Upper lobe of left lung (tissue), 6 donors: Measurements from ENCODE around the gene VANGL2. TPM values are rescaled to one million over a fixed set of nuclear protein-coding genes. Genes with fewer than 3 reads are reported as not detected.
A peak's percentile ranks its signal among the peaks of the same experiment; 100 is the strongest.

Experiments
- ATAC-seq, 2 donors: fragments of 200-7000 bp; cut with Tn5 transposase; one replicate each; pipeline ENCODE4 v1.9.1; 2022; ENCODE audit warnings: mild to moderate bottlenecking in 2 of 2, moderate library complexity in 2 of 2; ENCODE audit not compliant: low FRiP score in 2 of 2
- DNase-seq, 2 donors: peaks; one replicate each; pipeline ENCODE4 v3.0.0-alpha.2; 2019 to 2020
- H3K27ac ChIP-seq, 4 donors: fragments of 200-600 bp; sonication (generic); one replicate each; pipeline ENCODE4 v1.5.1; 2016 to 2019
- H3K27me3 ChIP-seq, 4 donors: fragments of 200-600 bp; sonication (generic); one replicate each; pipeline ENCODE4 v1.5.1; 2017 to 2019
- H3K36me3 ChIP-seq, 4 donors: fragments of 200-600 bp; sonication (generic); one replicate each; pipeline ENCODE4 v1.5.1; 2016 to 2019
- H3K4me1 ChIP-seq, 4 donors: fragments of 200-600 bp; sonication (generic); one replicate each; pipeline ENCODE4 v1.5.1; 2018 to 2019
- H3K4me3 ChIP-seq, 4 donors: fragments of 200-600 bp; sonication (generic); one replicate each; pipeline ENCODE4 v1.5.1; 2017 to 2019; ENCODE audit warnings: mild to moderate bottlenecking in 2 of 4, moderate library complexity in 1 of 4
- H3K9me3 ChIP-seq, 4 donors: fragments of 200-600 bp; sonication (generic); one replicate each; pipeline ENCODE4 v1.5.1; 2018 to 2019
- CTCF ChIP-seq, 6 experiments: fragments of 450-650 bp in 4 of 6; fragments of 200-600 bp in 2 of 6; sonication (generic) in 2 of 6; IDR thresholded peaks; one replicate each; pipeline ENCODE4 v1.5.1; 2016 to 2019; ENCODE audit warnings: antibody characterized with exemption in 6 of 6
- EP300 ChIP-seq, 4 donors: sonication (generic); formaldehyde crosslinking; IDR thresholded peaks; one replicate each; pipeline ENCODE4 v1.5.1; 2017; ENCODE audit warnings: antibody characterized with exemption in 4 of 4, control low read depth in 2 of 4
- POLR2A ChIP-seq, 4 donors: fragments of 450-650 bp; IDR thresholded peaks; one replicate each; pipeline ENCODE4 v1.5.1; 2016 to 2017; ENCODE audit warnings: antibody characterized with exemption in 4 of 4, mild to moderate bottlenecking in 2 of 4
- POLR2AphosphoS5 ChIP-seq, 2 donors: sonication (generic); formaldehyde crosslinking; IDR thresholded peaks; one replicate each; pipeline ENCODE4 v1.5.1; 2017; ENCODE audit warnings: antibody characterized with exemption in 2 of 2
- WGBS, 2 donors: methylation state at CpG; one replicate each; pipeline ENCODE4 v1.1.5; 2017 to 2018; 5-methylcytosine and 5-hydroxymethylcytosine counted together
- total RNA-seq, 6 donors: library from RNA; depleted of rRNA in 4 of 6; stranded (reverse); fragments of >200 nt in 4 of 6; gene quantifications; one replicate each; pipeline versions ENCODE4 v1.1.0 to v1.2.1, GENCODE V29; 2016 to 2021
- donor health status: DM: no; HTN: no; CAD: no; lungs with moderate emphysema.
- donor health status: DM: no; HTN: yes; CAD: no; lungs with severe emphysema.

VANGL2 gene
- total RNA-seq, 6 donors from 2014 or later = 2.0 to 4.8 (median 2.7) TPM

DNA sequence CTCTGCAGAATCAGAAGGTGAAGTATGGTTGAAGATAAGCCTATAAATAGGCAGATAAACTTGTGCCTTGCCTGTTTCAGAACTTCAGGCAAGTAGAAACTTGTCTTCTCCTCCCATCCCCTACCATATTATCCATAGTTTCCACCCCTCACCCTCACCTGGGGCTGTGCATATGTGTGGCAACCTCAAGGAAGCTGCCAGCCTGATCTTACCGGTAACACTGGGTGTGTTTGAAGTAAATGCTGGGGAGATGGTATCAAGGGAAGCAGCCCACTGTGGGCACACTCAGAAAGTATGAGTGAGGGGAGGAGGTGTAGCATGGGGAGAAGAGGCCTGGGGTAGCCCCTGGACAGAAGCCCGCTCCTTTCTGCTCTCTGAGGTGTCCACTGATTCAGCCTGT lies 14.5 kb downstream of the VANGL2 start:
- WGBS, 2 donors = 86 to 90% methylated on average over 2 of the region's 2 CpGs
- Histone ChIP-seq H3K36me3 (peaks cover 0 to 7% (median 2%) of the 10 kb centered on the region in 4 donors), H3K9me3 (no peaks in the 10 kb centered on the region), H3K27me3 (no peaks in the 10 kb centered on the region), H3K27ac (no peak overlapping the region), H3K4me1 (peaks cover 0 to 6% (median 0%) of the 10 kb centered on the region in 4 donors), H3K4me3 (no peak overlapping the region)
- no peak for DNase-seq
- no peak for TF ChIP-seq POLR2AphosphoS5 (IDR thresholded peaks at IDR 0.05)
- no peak for ATAC-seq

- ATAC-seq (no peak), DNase-seq (peak in 1 of 2 donors; percentile 66)
- Histone ChIP-seq H3K4me1 (peaks cover 0 to 6% (median 0%) of the 10 kb centered on the region in 4 donors), H3K4me3 (no peak overlapping the region), H3K27me3 (no peaks in the 10 kb centered on the region), H3K36me3 (peaks cover 0 to 10% (median 2%) of the 10 kb centered on the region in 4 donors), H3K27ac (no peak overlapping the region), H3K9me3 (no peaks in the 10 kb centered on the region)
- 92 to 96% methylated on average over 18 to 29 of the region's 29 CpGs for WGBS, 2 donors
- TF ChIP-seq CTCF (IDR thresholded peaks at IDR 0.05) (no peak), POLR2A (IDR thresholded peaks at IDR 0.05) (no peak), POLR2AphosphoS5 (IDR thresholded peaks at IDR 0.05) (no peak), EP300 (IDR thresholded peaks at IDR 0.05) (no peak)
Observed at GRCh38 chr1:160415696-160416290, 15.4 kb downstream of the VANGL2 start.

GRCh38 chr1:160416369-160416768 lies 16.0 kb downstream of the VANGL2 start:
- 64 to 65% methylated on average over 4 of the region's 4 CpGs for WGBS, 2 donors
- peak in 3 of 6 experiments; percentile 7 to 33 (median 29) for TF ChIP-seq CTCF (IDR thresholded peaks at IDR 0.05)
- TF ChIP-seq POLR2A (IDR thresholded peaks at IDR 0.05) = no peak
- TF ChIP-seq POLR2AphosphoS5 (IDR thresholded peaks at IDR 0.05) = no peak
- TF ChIP-seq EP300 (IDR thresholded peaks at IDR 0.05) = no peak
- Histone ChIP-seq H3K4me1 (peaks cover 0 to 4% (median 0%) of the 10 kb centered on the region in 4 donors), H3K9me3 (no peaks in the 10 kb centered on the region), H3K27me3 (no peaks in the 10 kb centered on the region), H3K36me3 (peaks cover 0 to 16% (median 2%) of the 10 kb centered on the region in 4 donors), H3K27ac (no peak overlapping the region), H3K4me3 (no peak overlapping the region)
- no peak for ATAC-seq
- DNase-seq = peak in 1 of 2 donors; percentile 20

DNA sequence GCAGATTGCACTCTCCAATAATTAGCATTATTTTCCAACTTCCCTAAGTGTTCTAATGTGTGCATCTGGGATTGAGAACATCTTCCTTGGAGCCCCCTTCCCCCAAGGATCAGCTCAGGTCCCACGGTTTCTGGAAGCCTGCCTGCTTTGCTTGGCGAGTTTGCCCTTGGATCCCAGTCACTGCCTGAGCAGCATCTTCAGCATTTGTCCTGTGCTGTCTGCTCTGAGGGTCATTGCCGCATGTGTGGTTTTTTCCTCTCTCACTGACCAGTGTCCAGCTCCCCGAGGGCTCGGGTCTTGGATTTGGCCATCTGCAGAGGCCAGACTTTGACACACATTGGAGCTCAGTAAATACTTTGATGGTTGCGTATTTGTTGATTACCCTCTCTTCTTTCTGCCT lies 18.1 kb downstream of the VANGL2 start:
- Histone ChIP-seq H3K4me1 (no peaks in the 10 kb centered on the region), H3K36me3 (peaks cover 0 to 22% (median 2%) of the 10 kb centered on the region in 4 donors), H3K27ac (no peak overlapping the region), H3K27me3 (no peaks in the 10 kb centered on the region), H3K4me3 (no peak overlapping the region), H3K9me3 (no peaks in the 10 kb centered on the region)
- 85 to 86% methylated on average over 6 of the region's 6 CpGs for WGBS, 2 donors
- TF ChIP-seq CTCF (IDR thresholded peaks at IDR 0.05) = no peak
- DNase-seq (no peak), ATAC-seq (no peak)

GRCh38 chr1:160419150-160419837 lies 18.9 kb downstream of the VANGL2 start:
- no peaks in the 10 kb centered on the region for H3K9me3 ChIP-seq
- no peaks in the 10 kb centered on the region for H3K4me1 ChIP-seq
- ATAC-seq = no peak
- no peaks in the 10 kb centered on the region for H3K27me3 ChIP-seq
- peak in 1 of 2 donors; percentile 73 for DNase-seq
- TF ChIP-seq CTCF (IDR thresholded peaks at IDR 0.05) (no peak), POLR2AphosphoS5 (IDR thresholded peaks at IDR 0.05) (no peak), POLR2A (IDR thresholded peaks at IDR 0.05) (no peak), EP300 (IDR thresholded peaks at IDR 0.05) (no peak)
- peaks cover 0 to 25% (median 4%) of the 10 kb centered on the region in 4 donors for H3K36me3 ChIP-seq
- no peak overlapping the region for H3K4me3 ChIP-seq
- WGBS, 2 donors = 93 to 96% methylated on average over 34 of the region's 34 CpGs
- no peak overlapping the region for H3K27ac ChIP-seq
